ENCODE data around the gene POLR2J.

The POLR2J gene

DNA sequence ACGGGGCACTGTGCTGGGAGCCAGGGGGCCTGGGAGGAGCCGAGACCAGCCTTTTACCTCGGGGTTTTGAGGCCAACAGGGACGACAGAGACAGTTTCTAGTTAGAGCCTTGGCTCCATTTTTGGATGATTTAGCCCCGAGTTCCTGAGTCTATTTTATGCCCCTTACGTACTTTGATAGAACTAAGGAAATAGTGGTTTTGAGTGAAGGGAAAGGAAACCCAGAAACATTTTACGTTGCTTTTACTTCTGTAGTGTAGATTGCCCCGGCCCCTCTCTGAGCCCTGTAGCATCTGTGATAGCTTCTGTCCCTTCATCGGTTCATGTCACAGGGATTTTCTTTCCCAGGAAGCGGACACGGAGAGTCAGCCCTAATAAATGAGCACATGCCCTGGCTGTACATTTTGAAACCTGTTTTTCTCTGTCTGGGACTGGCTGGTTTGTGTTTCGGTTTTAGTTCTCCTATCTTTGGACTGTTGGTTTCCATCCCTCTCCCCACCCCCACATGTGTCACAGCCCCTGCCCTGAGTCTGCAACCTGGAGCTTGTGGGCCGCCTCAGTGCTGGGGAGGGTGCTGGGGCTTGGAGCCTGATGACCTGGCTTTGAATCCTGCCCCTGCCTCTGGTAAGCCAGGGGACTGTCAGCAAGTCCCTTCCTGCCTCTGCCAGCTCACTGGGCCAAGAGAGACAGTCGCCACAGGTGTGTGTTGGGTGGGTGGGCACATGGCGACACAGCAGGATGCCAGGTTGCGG is 52.3 kb downstream of the POLR2J start:
- Histone ChIP-seq H4K20me1 (ENCODE audit: insufficient read depth, low read length) (no peaks in the 10 kb centered on the region), H3K4me1 (ENCODE audit: low read length) (peaks cover 74% of the 10 kb centered on the region), H3K27me3 (ENCODE audit: low read depth, low read length) (no peaks in the 10 kb centered on the region), H3K9me3 (ENCODE audit: insufficient read depth, low read length) (peaks cover 4% of the 10 kb centered on the region; the same call in 1 of the 2 replicates), H3K9ac (ENCODE audit: low read length) (peak overlapping the region; percentile 96), H3K27ac (ENCODE audit: low read length) (peak overlapping the region; percentile 99), H3K4me2 (ENCODE audit: low read length) (peak overlapping the region; percentile 96), H3K79me2 (ENCODE audit: low read length) (no peaks in the 10 kb centered on the region), H2AFZ (ENCODE audit: low read depth, low read length) (no peak overlapping the region), H3K4me3 (ENCODE audit: low read length) (peak overlapping the region; percentile 62), H3K36me3 (replicated peaks; ENCODE audit: low read depth, low read length) (peaks cover 10% of the 10 kb centered on the region)
- TF ChIP-seq, protein P1, sequence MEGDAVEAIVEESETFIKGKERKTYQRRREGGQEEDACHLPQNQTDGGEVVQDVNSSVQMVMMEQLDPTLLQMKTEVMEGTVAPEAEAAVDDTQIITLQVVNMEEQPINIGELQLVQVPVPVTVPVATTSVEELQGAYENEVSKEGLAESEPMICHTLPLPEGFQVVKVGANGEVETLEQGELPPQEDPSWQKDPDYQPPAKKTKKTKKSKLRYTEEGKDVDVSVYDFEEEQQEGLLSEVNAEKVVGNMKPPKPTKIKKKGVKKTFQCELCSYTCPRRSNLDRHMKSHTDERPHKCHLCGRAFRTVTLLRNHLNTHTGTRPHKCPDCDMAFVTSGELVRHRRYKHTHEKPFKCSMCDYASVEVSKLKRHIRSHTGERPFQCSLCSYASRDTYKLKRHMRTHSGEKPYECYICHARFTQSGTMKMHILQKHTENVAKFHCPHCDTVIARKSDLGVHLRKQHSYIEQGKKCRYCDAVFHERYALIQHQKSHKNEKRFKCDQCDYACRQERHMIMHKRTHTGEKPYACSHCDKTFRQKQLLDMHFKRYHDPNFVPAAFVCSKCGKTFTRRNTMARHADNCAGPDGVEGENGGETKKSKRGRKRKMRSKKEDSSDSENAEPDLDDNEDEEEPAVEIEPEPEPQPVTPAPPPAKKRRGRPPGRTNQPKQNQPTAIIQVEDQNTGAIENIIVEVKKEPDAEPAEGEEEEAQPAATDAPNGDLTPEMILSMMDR (IDR thresholded peaks at IDR 0.05; ENCODE audit: low read depth, low read length), result no peak
- TF ChIP-seq EZH2phosphoT487 (IDR thresholded peaks at IDR 0.05; ENCODE audit: low read depth), result no peak

DNA sequence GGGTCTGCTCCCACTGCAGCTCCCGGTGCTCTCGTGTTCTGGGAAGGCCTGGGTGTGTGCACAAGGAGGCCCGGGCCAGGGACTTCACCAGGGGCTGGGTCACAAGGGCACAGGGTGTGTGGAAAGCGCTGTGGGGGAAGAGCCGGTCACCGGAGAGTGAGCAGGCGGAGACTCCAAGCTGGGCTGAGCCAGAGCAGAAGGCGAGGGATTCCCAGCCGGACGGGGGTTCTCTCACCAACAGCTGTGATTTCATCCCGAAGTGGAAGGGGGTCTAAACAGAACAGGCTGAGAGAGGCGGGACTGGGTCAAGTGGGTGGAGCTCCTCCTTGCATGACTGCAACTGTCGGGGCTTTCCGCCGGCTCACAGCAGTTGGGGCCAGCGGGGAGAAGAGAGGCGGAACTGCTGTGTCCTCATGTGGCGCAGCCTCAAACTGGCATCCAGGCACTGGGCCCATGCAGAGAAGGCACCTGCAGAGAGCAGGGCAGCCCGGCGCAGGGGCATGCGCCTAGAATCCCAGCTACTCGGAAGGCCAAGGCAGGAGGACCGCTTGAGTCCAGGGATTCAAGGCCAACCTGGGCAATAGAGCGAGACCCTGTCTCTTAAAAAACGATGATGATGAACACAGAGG is 53.0 kb downstream of the POLR2J start:
- no peaks in the 10 kb centered on the region for H4K20me1 ChIP-seq (ENCODE audit: insufficient read depth, low read length)
- peak overlapping the region; percentile 96 for H3K4me2 ChIP-seq (ENCODE audit: low read length)
- TF ChIP-seq EZH2phosphoT487 (IDR thresholded peaks at IDR 0.05; ENCODE audit: low read depth), result no peak
- TF ChIP-seq, protein P1 (IDR thresholded peaks at IDR 0.05; ENCODE audit: low read depth, low read length), result no peak
- H3K36me3 ChIP-seq (replicated peaks; ENCODE audit: low read depth, low read length), result peaks cover 10% of the 10 kb centered on the region
- peak overlapping the region; percentile 96 for H3K9ac ChIP-seq (ENCODE audit: low read length)
- peaks cover 74% of the 10 kb centered on the region for H3K4me1 ChIP-seq (ENCODE audit: low read length)
- no peaks in the 10 kb centered on the region for H3K27me3 ChIP-seq (ENCODE audit: low read depth, low read length)
- H3K27ac ChIP-seq (ENCODE audit: low read length), result peak overlapping the region; percentile 99
- no peaks in the 10 kb centered on the region for H3K79me2 ChIP-seq (ENCODE audit: low read length)
- H3K4me3 ChIP-seq (ENCODE audit: low read length), result peak overlapping the region; percentile 71
- H3K9me3 ChIP-seq (ENCODE audit: insufficient read depth, low read length), result peaks cover 4% of the 10 kb centered on the region; the same call in 1 of the 2 replicates
- no peak overlapping the region for H2AFZ ChIP-seq (ENCODE audit: low read depth, low read length)

DNA sequence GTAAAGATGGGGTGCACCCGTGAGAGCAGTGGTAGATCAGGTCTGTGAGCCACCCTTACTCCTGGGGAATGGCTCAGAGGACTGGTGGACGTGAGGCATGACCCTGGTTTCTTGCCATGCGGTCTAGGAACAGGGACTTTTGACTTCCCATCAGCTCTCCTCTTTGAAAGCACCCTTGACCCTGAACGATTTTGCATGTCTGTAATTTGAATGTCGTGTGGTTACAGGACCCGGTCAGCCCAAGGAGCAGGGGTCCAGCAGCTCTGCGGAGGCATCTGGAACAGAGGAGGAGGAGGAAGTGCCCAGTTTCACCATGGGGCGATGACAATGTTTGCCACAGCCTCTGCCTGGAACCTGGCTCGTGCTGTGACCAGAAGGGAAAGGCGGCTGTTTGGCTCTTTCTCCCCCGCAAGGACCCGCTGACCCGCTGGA is 53.9 kb downstream of the POLR2J start:
- Histone ChIP-seq H3K27me3 (ENCODE audit: low read depth, low read length) (no peaks in the 10 kb centered on the region), H3K9ac (ENCODE audit: low read length) (peak overlapping the region; percentile 96), H4K20me1 (ENCODE audit: insufficient read depth, low read length) (no peaks in the 10 kb centered on the region), H3K4me2 (ENCODE audit: low read length) (peak overlapping the region; percentile 96), H2AFZ (ENCODE audit: low read depth, low read length) (no peak overlapping the region), H3K79me2 (ENCODE audit: low read length) (0 out of 2 replicates have a peak, but pooled peaks cover 2% of the 10 kb centered on the region), H3K9me3 (ENCODE audit: insufficient read depth, low read length) (peaks cover 4% of the 10 kb centered on the region; the same call in 1 of the 2 replicates), H3K4me1 (ENCODE audit: low read length) (peaks cover 80% of the 10 kb centered on the region), H3K4me3 (ENCODE audit: low read length) (peak overlapping the region; percentile 71), H3K27ac (ENCODE audit: low read length) (peak overlapping the region; percentile 99), H3K36me3 (replicated peaks; ENCODE audit: low read depth, low read length) (peaks cover 10% of the 10 kb centered on the region)
- TF ChIP-seq, protein P1 (IDR thresholded peaks at IDR 0.05; ENCODE audit: low read depth, low read length), result no peak
- TF ChIP-seq EZH2phosphoT487 (IDR thresholded peaks at IDR 0.05; ENCODE audit: low read depth), result no peak

DNA sequence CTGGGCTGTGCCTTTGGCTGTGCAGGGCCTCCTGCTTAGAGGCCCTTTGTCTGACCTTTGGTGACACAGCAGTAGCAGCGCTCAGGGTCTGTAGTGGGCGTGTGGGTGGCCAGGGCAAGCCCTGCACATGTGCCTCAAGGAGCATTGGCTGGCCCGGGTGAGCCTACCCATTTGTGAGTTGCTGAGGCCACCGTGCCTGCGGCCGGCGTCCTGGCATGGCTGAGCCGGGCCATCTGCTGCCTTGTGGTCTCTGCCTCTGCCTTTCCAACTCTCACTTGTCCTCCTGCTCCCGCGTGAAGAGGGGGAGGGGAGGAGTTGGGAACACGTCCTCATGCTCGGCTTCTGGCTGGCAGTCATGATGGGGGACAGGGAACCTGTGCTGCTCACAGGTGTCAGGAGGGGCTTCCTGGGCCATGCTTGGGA is 54.6 kb downstream of the POLR2J start:
- Histone ChIP-seq H4K20me1 (ENCODE audit: insufficient read depth, low read length) (no peaks in the 10 kb centered on the region), H3K79me2 (ENCODE audit: low read length) (0 out of 2 replicates have a peak, but pooled peaks cover 2% of the 10 kb centered on the region), H3K27ac (ENCODE audit: low read length) (peak overlapping the region; percentile 99), H3K4me3 (ENCODE audit: low read length) (peak overlapping the region; percentile 34; the same call in 1 of the 2 replicates), H3K9me3 (ENCODE audit: insufficient read depth, low read length) (peaks cover 4% of the 10 kb centered on the region; the same call in 1 of the 2 replicates), H2AFZ (ENCODE audit: low read depth, low read length) (no peak overlapping the region), H3K9ac (ENCODE audit: low read length) (peak overlapping the region; percentile 96), H3K27me3 (ENCODE audit: low read depth, low read length) (no peaks in the 10 kb centered on the region), H3K4me2 (ENCODE audit: low read length) (peak overlapping the region; percentile 96), H3K4me1 (ENCODE audit: low read length) (peaks cover 82% of the 10 kb centered on the region), H3K36me3 (replicated peaks; ENCODE audit: low read depth, low read length) (peaks cover 13% of the 10 kb centered on the region)
- TF ChIP-seq, protein P1 (IDR thresholded peaks at IDR 0.05; ENCODE audit: low read depth, low read length), result no peak
- no peak for TF ChIP-seq EZH2phosphoT487 (IDR thresholded peaks at IDR 0.05; ENCODE audit: low read depth)
